Activated T-helper 1 cell treated with Interleukin-2 at 50 U/mL for 16 hours (primary cell): ENCODE measurements around the gene BBS5.
"Not testable (repeated sequence)": the region's sequence is repeated elsewhere in the genome, so short reads cannot be mapped to it uniquely, and the experiment has no call there.

Source experiments
- DNase-seq: peaks from one replicate; pipeline ENCODE4 v3.0.0-alpha.2; 2020; ENCODE audit warnings: low read depth

The BBS5 gene

DNA sequence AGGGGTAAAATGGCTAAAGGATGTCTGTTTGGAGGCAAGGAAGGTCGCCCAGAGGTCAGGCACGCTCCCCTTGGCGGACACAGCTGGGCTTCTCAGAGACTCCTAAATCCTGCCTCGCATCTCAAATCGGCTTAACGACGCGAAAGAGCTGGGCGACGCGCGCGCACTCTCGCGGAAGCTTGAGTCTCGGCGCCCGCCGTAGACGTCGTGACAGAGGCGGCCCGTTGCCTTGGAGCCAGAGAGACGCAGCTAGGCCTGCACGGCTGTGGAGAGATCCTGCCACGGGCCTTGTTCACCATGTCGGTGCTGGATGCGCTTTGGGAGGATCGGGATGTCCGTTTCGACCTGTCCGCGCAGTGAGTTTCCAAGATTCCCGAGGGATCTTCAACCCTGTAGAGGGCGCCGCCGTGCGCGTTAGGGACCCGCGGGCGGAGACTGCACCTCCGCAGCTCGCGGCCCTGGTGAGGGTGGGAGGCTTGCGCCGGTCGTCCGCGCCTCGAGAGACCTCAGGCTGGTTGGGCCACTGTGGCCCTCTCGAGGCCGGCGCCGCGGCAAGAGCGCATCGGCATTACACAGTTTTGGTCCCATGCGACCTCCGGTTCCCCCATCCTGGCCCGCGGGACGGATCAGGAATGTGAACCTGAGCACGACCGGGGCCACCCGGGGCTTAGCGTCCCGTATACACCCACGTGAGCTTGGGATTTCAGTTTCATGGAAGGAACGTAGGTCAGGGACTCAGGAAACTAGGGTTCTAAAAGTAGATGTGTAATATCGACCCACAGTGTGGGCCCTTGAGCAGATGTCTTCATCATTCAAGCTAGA lies at the start of gene BBS5:
BBS5 (plus strand) TSS at position 238 of the 822 bp plus-strand sequence; CDS start at position 298, 60 bp downstream.
- DNase-seq = peak; percentile 53

DNA sequence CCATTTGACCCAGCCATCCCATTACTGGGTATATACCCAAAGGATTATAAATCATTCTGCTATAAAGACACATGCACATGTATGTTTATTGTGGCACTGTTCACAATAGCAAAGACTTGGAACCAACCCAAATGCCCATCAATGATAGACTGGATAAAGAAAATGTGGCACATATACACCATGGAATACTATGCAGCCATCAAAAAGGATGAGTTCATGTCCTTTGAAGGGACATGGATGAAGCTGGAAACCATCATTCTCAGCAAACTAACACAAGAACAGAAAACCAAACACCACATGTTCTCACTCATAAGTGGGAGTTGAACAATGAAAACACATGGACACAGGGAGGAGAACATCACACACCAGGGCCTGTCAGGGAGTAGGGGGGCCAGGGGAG lies 47.5 kb upstream of the BBS5 start:
- not testable (repeated sequence) for DNase-seq

DNA sequence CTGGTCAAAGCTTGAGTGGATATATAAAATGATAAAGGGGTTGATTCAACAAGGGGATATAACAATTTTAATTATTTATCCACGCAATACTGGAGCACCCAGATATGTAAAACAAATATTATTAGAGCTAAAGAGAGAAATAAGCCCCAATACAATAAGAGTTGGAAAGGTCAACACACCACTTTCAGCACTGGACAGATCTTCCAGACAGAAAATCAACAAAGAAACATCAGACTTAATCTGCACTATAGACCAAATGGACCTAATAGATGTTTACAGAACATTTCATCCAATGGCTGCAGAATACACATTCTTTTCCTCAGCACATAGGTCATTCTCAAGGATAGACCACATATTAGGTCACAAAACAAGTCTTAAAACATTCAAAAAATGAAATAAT lies 45.1 kb upstream of the BBS5 start:
- DNase-seq = not testable (repeated sequence)

DNA sequence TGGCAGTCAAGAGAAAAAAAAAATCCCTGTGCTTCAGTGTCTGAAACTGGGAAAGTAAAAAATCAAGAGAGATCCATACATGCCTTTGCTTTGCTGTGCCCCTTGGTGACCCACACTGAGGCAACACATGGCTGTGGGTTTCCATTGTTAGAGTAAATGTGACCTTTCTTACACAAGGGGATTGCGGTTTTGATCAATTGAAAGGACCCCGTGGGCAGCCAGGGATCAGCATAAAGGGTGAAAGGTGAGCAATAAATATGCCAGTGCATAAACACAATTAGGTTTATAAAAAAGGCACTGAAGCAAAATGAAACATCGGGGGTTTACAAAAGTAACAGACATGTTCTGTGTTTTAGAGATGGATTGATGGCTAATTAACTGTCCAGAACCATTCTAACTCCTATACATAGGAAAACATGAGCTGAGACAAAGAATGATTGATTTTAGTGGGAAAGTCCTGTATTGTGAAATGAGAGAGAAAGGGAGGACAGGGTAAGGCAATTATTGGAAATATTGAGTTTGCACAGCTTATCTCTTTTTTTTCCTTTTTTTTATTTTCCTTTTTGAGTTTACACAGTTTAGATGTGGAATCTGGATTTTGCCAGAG lies 40.7 kb upstream of the BBS5 start:
- no peak for DNase-seq

DNA sequence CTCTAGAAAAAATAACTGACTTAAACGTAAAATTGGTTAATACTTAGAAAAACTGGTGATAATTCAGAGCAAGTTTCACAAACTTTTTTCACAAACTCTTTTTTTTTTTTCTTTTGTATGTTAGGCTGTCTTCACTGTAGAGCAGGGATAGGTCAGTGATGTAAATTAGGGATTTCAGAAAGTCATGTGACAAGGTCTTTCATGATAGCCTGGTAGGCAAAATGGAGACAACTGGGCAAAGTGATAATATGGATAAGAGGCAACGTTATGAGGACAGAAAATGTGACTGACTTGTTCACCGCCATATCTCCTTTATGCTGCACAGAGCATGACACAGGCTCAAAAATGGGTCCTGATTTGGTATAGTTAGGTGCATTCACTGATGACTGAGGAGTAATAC lies 39.4 kb upstream of the BBS5 start:
- no peak for DNase-seq

DNA sequence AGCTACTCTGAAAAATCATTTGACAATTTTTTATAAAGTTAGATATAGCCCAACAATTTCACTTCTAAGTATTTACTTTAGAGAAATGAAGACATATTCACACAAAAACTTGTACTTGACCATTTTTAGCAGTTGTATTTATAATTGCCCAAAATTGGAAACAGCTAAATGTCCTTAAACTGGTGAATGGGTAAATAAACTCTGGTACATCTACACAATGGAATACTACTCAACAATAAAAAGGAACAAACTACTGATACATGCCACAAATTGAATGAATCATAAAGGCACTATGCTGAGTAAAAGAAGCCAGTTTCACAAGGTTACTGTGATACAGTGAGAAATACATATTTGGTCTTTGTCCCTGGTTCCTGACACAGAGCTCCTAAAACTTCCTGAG lies 32.8 kb upstream of the BBS5 start:
- no peak for DNase-seq

DNA sequence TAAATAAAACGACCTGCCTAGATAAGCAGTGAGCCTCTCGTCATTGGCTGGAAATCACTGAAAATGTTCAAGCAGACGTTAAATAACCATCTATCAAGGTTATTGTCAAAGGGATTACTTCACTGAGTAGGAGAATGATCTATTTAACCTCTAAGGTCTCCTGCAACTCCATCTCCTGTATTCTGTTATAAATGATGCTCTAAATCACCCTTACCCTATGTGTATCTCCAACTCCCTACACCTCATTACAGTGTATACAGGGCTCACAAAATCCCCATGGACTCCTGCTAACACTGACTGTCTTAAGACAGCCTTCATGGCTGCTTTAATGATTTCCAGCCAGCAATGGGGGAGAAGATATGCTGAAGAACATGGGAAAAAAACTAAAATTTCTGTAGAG lies 31.0 kb upstream of the BBS5 start:
- DNase-seq = no peak

DNA sequence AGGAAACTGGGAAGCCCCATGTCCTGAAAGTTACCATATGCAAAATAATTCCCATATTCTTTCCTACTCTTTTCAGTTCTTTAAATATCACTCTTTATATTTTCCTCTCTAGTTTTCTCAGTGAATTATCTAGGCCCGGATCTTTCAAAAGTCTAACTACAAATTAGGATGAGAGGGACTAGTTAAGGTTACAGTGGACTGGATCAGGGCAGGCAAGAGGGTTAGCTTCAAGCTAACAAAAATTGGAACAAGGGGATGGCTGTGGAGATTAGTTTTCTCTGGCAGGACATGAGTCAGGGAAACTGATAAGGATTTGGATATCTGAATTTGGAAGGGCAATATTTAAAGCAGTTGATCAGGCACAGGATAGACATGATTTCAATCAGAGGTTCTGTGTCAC lies 30.4 kb upstream of the BBS5 start:
- no peak for DNase-seq

DNA sequence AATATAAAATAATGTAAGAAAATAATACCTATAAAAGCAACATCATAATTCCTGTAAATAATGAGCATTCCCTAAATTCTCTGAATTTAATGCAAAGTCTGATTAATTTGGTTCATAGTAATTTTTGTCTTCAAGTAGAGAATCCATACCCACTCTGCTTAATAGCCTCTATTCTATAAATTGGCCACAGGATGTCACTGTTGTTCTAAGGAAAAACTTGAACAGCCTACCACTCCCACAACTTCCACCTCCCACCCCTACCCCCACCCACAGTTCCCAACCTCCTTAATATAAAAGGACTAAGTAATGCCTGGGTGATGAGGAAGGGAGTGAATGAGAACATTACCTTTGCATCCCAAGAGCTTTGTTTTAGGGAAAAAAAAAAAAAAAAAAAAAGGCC lies 27.2 kb upstream of the BBS5 start:
- DNase-seq = no peak

DNA sequence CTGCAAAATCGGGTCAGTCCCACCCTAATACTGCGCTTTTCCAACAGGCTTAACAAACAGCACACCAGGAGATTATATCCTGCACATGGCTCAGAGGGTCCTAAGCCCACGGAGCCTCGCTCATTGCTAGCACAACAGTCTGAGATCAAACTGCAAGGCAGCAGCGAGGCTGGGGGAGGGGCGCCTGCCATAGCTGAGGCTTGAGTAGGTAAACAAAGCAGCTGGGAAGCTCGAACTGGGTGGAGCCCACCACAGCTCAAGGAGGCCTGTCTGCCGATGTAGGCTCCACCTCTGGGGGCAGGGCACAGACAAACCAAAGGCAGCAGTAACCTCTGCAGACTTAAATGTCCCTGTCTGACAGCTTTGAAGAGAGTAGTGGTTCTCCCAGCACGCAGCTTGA lies 26.2 kb upstream of the BBS5 start:
- DNase-seq = not testable (repeated sequence)

DNA sequence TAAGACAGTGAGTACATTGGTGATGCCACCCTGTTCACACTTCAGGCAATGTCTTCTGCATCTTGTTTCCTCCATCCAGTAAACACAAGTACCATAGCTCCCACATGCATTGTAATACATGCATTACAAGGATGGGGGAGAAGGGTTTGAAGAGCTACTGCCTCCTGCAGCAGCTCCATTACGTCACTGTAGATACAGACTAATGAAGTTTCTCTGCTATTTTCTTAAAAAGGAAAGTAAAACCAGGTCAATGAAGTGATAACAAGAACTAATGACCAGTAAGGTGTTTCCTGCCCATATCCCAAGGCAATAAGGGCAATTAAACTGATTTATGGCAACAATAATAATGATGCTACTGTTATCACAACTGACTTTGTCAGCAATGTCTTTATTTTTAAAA lies 18.2 kb upstream of the BBS5 start:
- no peak for DNase-seq

DNA sequence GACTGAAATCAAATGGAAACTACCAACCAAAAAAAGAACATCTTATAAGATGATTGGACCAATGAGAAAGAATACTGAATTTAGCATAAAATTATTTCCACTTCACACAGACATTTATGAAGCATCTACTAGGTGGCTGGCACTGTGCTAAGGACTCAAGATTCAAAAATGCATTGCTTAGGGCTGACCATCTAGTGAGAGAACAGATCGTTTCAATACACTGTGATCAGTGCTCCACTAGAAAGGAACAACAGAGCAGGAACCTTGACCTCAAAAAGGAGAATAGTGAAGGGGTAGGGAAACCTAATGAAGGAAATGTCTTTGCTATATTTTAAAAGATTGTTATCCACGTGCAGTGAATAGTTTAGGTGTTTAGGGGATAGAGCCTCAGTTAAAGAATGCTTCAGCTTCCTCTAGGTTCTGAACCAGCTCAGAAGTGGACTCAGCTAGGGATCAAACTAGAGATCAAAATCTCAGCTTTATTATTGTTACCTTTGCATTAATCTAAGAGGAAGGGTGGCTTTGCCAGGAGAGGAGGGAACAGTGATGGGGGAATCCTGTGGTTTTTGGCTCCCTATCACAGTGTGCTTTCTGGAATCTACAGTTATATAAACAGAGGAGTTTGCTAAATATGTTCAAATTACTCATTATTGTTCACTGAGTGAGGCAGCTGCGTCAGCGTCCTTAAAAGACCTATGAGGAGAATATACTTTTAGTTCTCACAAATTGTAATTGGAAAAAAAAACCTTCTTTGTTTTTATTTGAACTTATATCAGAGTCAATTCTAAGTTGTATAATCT lies 16.2 kb upstream of the BBS5 start:
- DNase-seq = no peak

DNA sequence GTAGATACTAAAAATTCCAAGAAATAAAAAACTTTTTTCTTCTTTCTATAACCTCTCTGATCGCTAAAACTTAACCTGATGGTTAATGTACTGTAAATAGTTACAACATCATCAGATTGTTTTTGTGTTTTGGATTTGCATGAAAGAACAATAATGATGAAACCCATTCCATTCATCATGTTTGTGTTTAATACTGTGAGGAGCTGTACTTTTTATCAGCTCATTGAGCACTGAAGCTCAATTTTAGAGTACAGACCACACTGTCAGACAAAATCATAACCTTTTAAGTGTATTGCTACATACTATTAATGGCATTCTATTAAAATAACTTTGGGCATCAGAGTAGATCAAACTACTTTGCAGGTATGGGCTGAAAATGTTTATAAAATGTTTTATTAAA lies 14.8 kb upstream of the BBS5 start:
- no peak for DNase-seq

DNA sequence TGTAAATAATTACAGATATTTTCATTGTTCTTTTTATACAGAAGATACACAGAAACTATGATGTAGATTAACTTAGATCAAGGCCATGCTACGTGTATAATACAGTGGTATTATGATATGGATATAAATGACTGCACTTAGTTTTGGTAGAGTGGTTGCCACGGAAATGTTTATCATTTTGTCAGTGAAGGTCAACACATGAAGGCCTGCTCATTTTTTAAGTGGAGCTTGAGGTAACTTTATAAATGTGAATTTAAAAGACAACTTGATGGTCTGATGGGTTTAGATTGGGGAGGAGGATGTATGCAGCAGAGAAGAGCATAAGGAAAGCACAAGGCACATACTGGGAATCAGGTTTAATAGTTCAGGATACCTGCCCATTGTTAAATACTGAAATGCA lies 14.4 kb upstream of the BBS5 start:
- DNase-seq = no peak

DNA sequence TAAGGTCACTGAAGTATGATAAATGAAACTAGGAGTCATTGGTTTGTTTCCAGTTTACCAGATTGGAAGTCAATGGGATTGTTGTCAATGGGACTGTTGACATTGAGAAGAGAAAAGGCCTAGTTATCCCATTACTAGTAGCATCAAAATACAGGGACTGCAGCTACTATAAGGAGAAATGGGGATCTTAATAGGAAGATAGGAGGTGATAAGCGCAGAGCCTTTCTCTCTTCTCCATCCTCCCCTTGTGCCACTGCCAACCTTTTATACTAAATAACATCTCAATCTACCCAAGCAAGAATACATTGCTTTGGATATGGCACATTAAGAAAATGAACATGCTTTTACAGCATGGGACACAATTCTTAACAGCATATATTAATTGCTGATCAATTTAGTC lies 10.5 kb upstream of the BBS5 start:
- no peak for DNase-seq

DNA sequence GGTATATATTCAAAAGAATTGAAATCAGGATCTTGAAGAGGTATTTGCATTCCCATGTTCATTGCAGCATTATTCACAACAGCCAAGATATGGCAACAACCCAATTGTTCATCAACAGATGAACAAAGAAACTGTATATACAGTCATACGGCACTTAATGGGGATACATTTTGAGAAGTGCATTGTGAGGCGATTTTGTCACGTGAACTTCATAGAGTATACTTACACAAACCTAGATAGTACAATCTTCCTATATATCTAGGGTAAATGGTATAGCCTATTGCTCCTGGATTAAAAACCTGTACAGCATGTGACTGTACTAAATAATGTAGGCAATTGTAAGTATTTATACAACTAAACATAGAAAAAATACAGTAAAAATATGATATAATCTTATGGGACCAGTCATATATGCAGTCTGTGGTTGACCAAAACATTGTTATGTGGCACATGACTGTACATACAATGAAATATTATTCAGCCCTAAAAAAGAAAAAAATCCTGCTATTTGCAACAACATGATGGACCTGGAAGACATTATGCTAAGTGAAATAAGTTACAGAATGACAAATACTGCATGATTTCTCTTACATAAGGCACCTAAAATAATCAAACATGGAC lies 9.2 kb upstream of the BBS5 start:
- DNase-seq = no peak

DNA sequence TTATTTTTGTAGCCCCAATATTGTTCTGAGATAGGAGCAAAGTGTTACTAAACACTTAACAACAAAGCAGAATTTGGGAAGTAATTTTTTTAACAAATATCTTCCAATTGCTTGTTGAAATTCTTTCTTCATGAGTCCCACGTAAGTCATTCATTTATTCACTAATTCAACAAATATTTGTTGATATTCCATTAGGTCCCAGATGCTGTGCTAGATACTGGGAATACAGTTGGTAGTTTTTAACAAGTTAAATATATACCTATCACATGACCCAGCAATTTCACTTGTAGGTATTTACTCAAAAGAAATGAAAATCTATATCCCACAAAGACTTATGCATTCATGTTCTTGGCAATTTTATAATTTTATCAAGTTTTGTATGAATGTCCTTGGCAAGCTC lies 7.0 kb upstream of the BBS5 start:
- no peak for DNase-seq

DNA sequence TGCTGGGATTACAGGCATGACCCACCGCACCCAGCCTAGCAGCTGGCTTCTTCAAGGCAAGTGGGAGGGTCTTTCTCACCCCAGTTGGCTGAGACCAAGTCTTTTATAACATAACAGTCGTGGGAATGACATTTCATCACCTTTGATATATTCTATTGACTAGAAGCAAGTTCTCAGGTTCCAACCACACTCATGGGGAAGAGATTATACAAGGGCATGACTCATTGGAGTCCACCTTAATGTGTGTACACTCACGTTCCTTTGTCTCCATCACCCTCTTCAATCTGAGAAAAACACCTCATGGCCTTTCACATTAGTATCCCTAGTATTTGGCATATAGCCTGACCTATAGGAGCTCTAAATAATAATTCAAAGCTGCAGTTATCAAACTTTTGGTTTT lies 2.8 kb upstream of the BBS5 start:
- DNase-seq = no peak

DNA sequence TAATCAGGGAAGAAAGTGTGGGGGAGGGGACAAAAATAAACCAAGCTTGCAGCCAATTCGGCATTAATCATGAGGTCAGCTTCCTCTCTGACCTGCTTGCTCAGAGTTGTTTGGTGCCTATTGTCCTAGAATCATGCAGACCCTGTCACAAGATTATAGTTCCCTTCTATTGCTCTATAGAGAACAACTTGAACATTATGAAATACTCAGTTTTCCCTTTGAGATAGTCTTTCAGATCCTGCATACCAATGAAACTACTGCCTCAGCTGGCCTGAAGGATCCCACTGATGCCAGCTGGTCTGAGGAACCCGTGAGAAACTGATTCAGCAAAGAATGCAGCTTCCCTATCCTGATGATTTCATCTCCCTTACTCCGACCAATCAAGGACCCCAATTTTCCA lies 955 bp upstream of the BBS5 start:
- DNase-seq = no peak

DNA sequence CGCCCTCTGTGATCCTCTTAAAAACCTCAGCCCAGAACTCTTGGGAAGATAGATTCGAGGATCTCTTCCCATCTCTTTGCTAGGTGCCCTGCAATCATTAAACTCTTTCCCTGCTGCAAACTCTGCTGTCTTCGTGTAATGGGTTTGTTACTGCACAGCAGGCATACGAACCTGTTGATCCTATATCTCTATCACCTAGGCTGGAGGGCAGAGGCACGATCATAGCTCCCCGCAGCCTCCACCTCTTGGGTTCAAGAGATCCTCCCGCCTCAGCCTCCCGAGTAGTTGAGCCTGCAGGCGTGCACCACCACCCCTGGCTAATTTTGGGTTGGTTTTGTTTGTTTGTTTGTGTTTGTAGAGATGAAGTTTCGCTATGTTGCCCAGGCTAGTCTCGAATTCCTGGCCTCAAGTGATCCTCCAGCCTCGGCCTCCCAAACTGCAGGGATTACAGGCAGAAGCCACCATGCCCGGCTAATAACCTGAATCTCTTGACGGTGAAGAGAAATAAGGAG lies 493 bp upstream of the BBS5 start:
- DNase-seq = no peak

DNA sequence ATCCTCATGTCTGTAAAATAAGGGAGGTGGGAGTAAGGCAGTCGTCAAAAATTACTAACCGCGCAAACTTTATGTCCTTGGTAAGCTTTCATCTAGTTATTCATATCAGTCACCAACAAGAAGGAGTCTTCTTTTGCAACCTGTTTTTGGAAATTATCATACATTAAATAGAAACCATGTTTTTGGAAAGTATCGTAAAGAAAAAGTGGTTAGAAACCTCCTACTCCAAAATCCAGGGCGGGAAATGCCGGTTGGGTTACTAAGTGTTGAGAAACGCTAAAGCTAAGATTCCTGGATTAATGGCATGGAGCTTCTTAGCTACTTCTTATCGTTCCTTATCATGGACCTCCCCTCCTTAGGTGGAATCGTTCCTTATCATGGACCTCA lies 778 bp downstream of the BBS5 start:
- DNase-seq = no peak

DNA sequence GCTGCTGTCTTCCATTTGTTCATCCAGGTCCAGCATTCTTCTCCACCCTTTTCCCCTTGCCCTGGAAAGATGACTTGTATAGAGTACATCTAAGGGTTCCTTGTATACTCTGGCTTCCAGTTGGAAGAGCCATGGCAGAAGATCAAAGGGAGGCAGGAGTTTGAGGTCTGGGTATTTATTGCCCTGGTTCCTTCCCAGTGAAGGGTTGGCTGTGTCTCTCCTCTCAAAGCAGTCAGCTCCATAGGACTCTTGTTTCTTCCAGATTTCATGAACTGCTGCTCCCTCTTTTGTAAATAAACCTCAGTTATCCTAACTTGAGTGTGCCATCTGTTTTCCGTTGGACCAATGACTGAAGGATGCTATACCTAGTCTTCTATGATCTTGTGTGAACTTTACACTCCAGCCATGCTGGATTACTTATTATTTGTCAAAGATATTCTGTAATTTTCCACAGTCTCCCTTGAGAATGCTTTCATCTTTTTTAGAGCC lies 6.4 kb downstream of the BBS5 start:
- no peak for DNase-seq
